GM12878 (cell line): ENCODE results near the gene TOB1. TPM values are rescaled to one million over a fixed set of nuclear protein-coding genes. Genes with fewer than 3 reads are reported as not detected.

Experiments
- ATAC-seq: fragments of 200-7000 bp; cut with Tn5 transposase; 3 replicates; pipeline ENCODE4 v1.9.1; 2020; ENCODE audit warnings: mild to moderate bottlenecking, moderate library complexity
- BruUV-seq: library from RNA; stranded (reverse); fragments of 400-500 nt; replicated peaks from 2 replicates; lab custom pipeline; 2021; lab: Mats Ljungman, UMichigan
- CTCF ChIA-PET: fragments of 300-600 bp; sonication (Branson Sonifier 250); formaldehyde crosslinking; extraction: SDS; loops from one replicate; lab custom pipeline; 2021; ENCODE audit warnings: inconsistent platforms; lab: Yijun Ruan, JAX
- POLR2A ChIA-PET: fragments of 350-600 bp; formaldehyde crosslinking; extraction: SDS; loops from one replicate; lab custom pipeline; 2021; ENCODE audit warnings: inconsistent platforms; lab: Charles Lee
- RAD21 ChIA-PET: fragments of 300-600 bp; sonication (Branson Sonifier 250); formaldehyde crosslinking; loops from one replicate; lab custom pipeline; 2023; ENCODE audit warnings: antibody characterized with exemption; ENCODE audit not compliant: unreplicated experiment; lab: Charles Lee
- SMC1A ChIA-PET: fragments of 300-600 bp; sonication (Branson Sonifier 250); formaldehyde crosslinking; loops from one replicate; lab custom pipeline; 2023; ENCODE audit not compliant: unreplicated experiment, uncharacterized antibody; lab: Charles Lee
- DNase-seq: peaks from one replicate; pipeline ENCODE4 v3.0.0-alpha.2; 2011; ENCODE audit warnings: low read depth, low spot score
- FAIRE-seq: peaks from 3 replicates; lab custom pipeline; 2011; peaks lifted over from hg19 to GRCh38; lab: Jason Lieb, UNC
- H2AFZ ChIP-seq: 2 replicates; pipeline ENCODE4 v1.6.0; 2011; ENCODE audit warnings: low read depth, low read length, control low read depth; ENCODE audit not compliant: control insufficient read depth
- H3K27ac ChIP-seq: 2 replicates; pipeline ENCODE4 v1.5.1; 2011; ENCODE audit warnings: control low read depth; ENCODE audit not compliant: control insufficient read depth, insufficient read depth
- H3K27me3 ChIP-seq, 2 experiments: replicated peaks in 1 of 2; 2 replicates each; pipeline versions ENCODE4 v1.6.0 to v1.6.1; 2011; ENCODE audit warnings: low read length in 1 of 2; ENCODE audit not compliant: control insufficient read depth in 2 of 2, insufficient read depth in 2 of 2
- H3K36me3 ChIP-seq, 2 experiments: 2 replicates each; pipeline ENCODE4 v1.5.1; 2011; ENCODE audit warnings: low read length in 1 of 2; ENCODE audit not compliant: control insufficient read depth in 2 of 2, insufficient read depth in 2 of 2
- H3K4me1 ChIP-seq: 2 replicates; pipeline ENCODE4 v1.6.1; 2011; ENCODE audit warnings: mild to moderate bottlenecking, low read length, moderate library complexity, mixed read lengths; ENCODE audit not compliant: control insufficient read depth, insufficient read depth
- H3K4me2 ChIP-seq: 2 replicates; pipeline ENCODE4 v1.6.0; 2011; ENCODE audit warnings: control low read depth; ENCODE audit not compliant: control insufficient read depth, insufficient read depth
- H3K4me3 ChIP-seq: fragments of 200-600 bp; sonication (generic); 2 replicates; pipeline ENCODE4 v1.5.1; 2016
- H3K79me2 ChIP-seq: 2 replicates; pipeline ENCODE4 v1.6.0; 2011; ENCODE audit warnings: low read length; ENCODE audit not compliant: control insufficient read depth, insufficient read depth
- H3K9ac ChIP-seq: 2 replicates; pipeline ENCODE4 v1.8.0; 2011; ENCODE audit warnings: low read length, control low read depth, mixed read lengths; ENCODE audit not compliant: control insufficient read depth, insufficient read depth
- H3K9me3 ChIP-seq: replicated peaks from 3 replicates; pipeline ENCODE4 v1.5.1; 2011; ENCODE audit warnings: mild to moderate bottlenecking, low read length; ENCODE audit not compliant: control insufficient read depth, insufficient read depth
- H4K20me1 ChIP-seq: 2 replicates; pipeline ENCODE4 v1.6.0; 2011; ENCODE audit not compliant: control insufficient read depth, insufficient read depth
- ATF7 ChIP-seq: fragments of 450-650 bp; IDR thresholded peaks from 2 replicates; pipeline ENCODE4 v1.6.1; 2016; ENCODE audit warnings: low read depth, mild to moderate bottlenecking
- CBX3 ChIP-seq: fragments of 200-600 bp; sonication (generic); IDR thresholded peaks from 2 replicates; pipeline ENCODE4 v1.6.1; 2016; ENCODE audit warnings: low read depth, borderline replicate concordance
- EP300 ChIP-seq, 2 experiments: fragments of 150-350 bp in 1 of 2; IDR thresholded peaks; 2 replicates each; pipeline ENCODE4 v1.6.1; 2011 to 2012; ENCODE audit warnings: low read depth in 2 of 2, low read length in 2 of 2, borderline replicate concordance in 1 of 2, improper control_type of control experiment in 1 of 2, inconsistent platforms in 1 of 2; ENCODE audit not compliant: control insufficient read depth in 1 of 2
- GABPA ChIP-seq: IDR thresholded peaks from 2 replicates; pipeline ENCODE4 v1.6.1; 2014; ENCODE audit warnings: antibody characterized with exemption, low read depth, mild to moderate bottlenecking, inconsistent platforms
- HDAC6 ChIP-seq: fragments of 200-600 bp; sonication (generic); IDR thresholded peaks from one replicate; pipeline ENCODE4 v1.8.0; 2017; ENCODE audit warnings: antibody characterized with exemption; ENCODE audit not compliant: unreplicated experiment
- IKZF2 ChIP-seq, 2 experiments: fragments of 450-650 bp; IDR thresholded peaks; 2 replicates each; pipeline ENCODE4 v1.6.1; 2017; ENCODE audit warnings: mild to moderate bottlenecking in 2 of 2, moderate library complexity in 2 of 2
- IRF4 ChIP-seq: IDR thresholded peaks from 2 replicates; pipeline ENCODE4 v1.6.1; 2011; ENCODE audit warnings: low read depth, low read length
- JUNB ChIP-seq: IDR thresholded peaks from 2 replicates; pipeline ENCODE4 v1.6.1; 2016; ENCODE audit warnings: antibody characterized with exemption, mild to moderate bottlenecking
- MEF2B ChIP-seq: fragments of 450-650 bp; IDR thresholded peaks from 2 replicates; pipeline ENCODE4 v1.6.1; 2018; ENCODE audit warnings: mild to moderate bottlenecking, moderate library complexity; ENCODE audit not compliant: partially characterized antibody, poor library complexity, severe bottlenecking
- NFYA ChIP-seq: IDR thresholded peaks from 2 replicates; pipeline ENCODE4 v1.6.1; 2011; ENCODE audit warnings: low read depth, mild to moderate bottlenecking, low read length, improper control_type of control experiment, borderline replicate concordance
- SMAD1 ChIP-seq: fragments of 450-650 bp; IDR thresholded peaks from 2 replicates; pipeline ENCODE4 v1.6.1; 2018; ENCODE audit warnings: mild to moderate bottlenecking, low read depth; ENCODE audit not compliant: partially characterized antibody
- SMAD5 ChIP-seq: IDR thresholded peaks from 2 replicates; pipeline ENCODE4 v1.6.1; 2016; ENCODE audit warnings: antibody characterized with exemption, low read depth
- STAT3 ChIP-seq: IDR thresholded peaks from 2 replicates; pipeline ENCODE4 v1.6.1; 2011; ENCODE audit warnings: low read depth, low read length, improper control_type of control experiment
- SUPT20H ChIP-seq: IDR thresholded peaks from 2 replicates; pipeline ENCODE4 v1.6.1; 2011; ENCODE audit warnings: low read depth, mild to moderate bottlenecking, low read length, moderate library complexity, borderline replicate concordance; ENCODE audit not compliant: control insufficient read depth
- TAF1 ChIP-seq: IDR thresholded peaks from 2 replicates; pipeline ENCODE4 v1.6.1; 2011; ENCODE audit warnings: mild to moderate bottlenecking, low read depth, low read length, borderline replicate concordance
- ZNF217 ChIP-seq: fragments of 450-650 bp; IDR thresholded peaks from 2 replicates; pipeline ENCODE4 v1.6.1; 2017; ENCODE audit warnings: antibody characterized with exemption, mild to moderate bottlenecking
- ZSCAN29 ChIP-seq: fragments of 450-650 bp; IDR thresholded peaks from 2 replicates; pipeline ENCODE4 v1.6.1; 2017; ENCODE audit warnings: mild to moderate bottlenecking, moderate library complexity
- WGBS: methylation state at CpG from one replicate; pipeline ENCODE4 v1.1.6; 2016; ENCODE audit warnings: low lambda C conversion rate; ENCODE audit not compliant: insufficient replicate concordance, insufficient coverage; ENCODE audit errors: missing lambda C conversion rate; 5-methylcytosine and 5-hydroxymethylcytosine counted together
- in situ Hi-C: fragments of 300-500 bp; cut with MboI; formaldehyde crosslinking; loops from 9 replicates; pipeline ENCODE4 v1.14.3; 2018; ENCODE audit warnings: mixed read lengths
- intact Hi-C: fragments of 100-400 bp; cut with micrococcal nuclease; formaldehyde crosslinking; loops from one replicate; pipeline ENCODE4 v1.14.2; 2022; ENCODE audit not compliant: unreplicated experiment
- polyA plus RNA-seq, 11 experiments: library from polyadenylated mRNA; depleted of rRNA in 4 of 11; unstranded in 6 of 11; stranded (reverse) in 5 of 11; fragments of >200 nt; fragmentation: Nextera tagmentation in 4 of 11; fragmentation: Illumina TruSeq in 1 of 11; extraction: Ambion mirVana in 4 of 11; extraction: Trizol in 1 of 11; gene quantifications; 1 replicate in 1 of 11; 2 replicates in 10 of 11; pipeline versions ENCODE4 v1.2.1 to v1.2.3, GENCODE V29; 2011 to 2016; ENCODE audit warnings: inconsistent platforms in 2 of 11, missing spikeins in 2 of 11, low read depth in 1 of 11
- total RNA-seq, 4 experiments: library from RNA; depleted of rRNA in 3 of 4; stranded (reverse); fragments of >200 nt in 3 of 4; fragmentation: Illumina TruSeq in 1 of 4; extraction: Trizol in 1 of 4; gene quantifications; 2 replicates each; pipeline versions ENCODE4 v1.2.1 to v1.2.3, GENCODE V29; 2013 to 2021
- TF ChIP-seq, protein P1 (sequence below): fragments of 450-650 bp; IDR thresholded peaks from 2 replicates; pipeline ENCODE4 v1.6.1; 2017; ENCODE audit warnings: low read depth, mild to moderate bottlenecking, moderate library complexity

TOB1 gene
- total and polyA plus RNA-seq, 10 of the 15 experiments (the other 5 are each of a cell fraction or from before 2014, with no cell fraction given): 5.0 to 32.4 (median 13.7) TPM

DNA sequence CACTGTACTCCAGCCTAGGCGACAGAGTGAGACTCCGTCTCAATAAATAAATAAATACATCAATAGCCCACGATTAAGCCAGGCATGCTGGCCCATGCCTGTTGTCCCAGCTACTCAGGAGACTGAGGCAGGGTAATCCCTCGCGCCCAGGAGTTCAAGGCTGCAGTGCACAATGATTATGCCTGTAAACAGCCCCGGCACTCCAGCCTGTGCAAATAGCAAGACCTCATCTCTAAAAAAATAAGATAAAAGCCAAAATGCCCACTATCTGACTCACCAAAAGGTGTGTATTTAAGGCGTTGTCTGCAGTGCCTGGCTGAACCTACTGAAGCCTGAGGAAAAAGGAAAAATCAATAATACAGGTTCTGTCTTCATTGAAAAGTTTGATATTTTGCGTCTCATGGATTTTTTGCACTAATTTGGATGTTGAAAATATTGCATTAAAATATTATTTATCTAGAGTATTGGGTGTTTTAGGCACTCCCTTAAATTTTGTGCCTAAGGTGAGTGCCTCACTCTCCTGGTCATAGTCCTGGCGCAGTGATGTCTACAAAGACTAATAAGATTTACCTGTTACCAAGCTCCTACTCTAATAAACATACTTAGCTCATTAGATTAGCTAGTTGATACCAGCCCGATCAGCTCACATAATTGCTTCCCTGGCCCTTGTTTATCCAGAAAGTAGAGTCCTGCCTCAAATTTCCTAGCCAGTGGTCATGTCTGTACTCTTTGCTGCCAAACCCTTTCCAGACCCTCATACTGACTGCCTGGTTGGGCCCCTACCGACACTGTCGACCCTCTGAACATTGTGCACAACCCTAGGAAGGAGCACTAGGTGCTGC lies 24.7 kb upstream of the TOB1 start:
- RAD21 ChIA-PET: no interaction called here
- no peak overlapping the region for H3K4me2 ChIP-seq
- BruUV-seq: no TSS peak

DNA sequence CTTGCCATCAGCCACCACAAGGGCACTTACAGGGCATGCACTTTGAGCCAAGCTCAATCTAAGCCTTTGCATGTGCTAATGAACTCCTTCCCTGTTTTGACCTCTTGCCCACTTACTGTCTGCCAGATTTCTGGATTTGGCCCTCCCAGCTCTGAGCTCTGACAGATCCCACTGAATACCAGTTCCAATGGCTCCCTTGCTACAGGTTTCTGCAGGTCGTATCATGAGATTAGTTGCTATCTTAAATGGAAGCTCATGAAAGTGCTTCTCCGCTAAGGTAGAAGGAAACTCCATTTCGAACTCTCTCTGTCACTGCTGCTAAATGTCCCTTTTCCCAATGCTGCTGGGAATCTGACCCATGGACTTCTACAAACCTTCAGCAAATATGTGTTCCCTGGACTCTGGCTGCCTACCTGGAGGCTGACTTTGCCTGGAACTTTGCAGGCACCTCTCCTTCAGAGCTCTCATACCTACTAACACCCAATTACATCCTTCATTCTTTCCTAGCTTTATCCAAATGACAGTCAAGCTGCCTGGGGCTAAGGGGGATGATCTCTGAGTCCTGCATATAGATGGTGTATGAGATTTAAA lies 23.5 kb upstream of the TOB1 start:
- no peak overlapping the region for H2AFZ ChIP-seq
- peaks cover 2% of the 10 kb centered on the region; the same call in 1 of the 2 replicates for H4K20me1 ChIP-seq
- FAIRE-seq (no peak), DNase-seq (no peak), ATAC-seq (no peak)
- CTCF ChIA-PET: interaction anchor here (1.5 kb wide), 1 partner anchor 36 kb away, joined by 3 read pairs; no protein-coding TSS in a partner anchor
- in situ Hi-C loops: no loop called here
- H3K9me3 ChIP-seq: no peaks in the 10 kb centered on the region
- H3K27me3 ChIP-seq: no peaks in the 10 kb centered on the region
- H3K4me1 ChIP-seq: no peaks in the 10 kb centered on the region
- H3K9ac ChIP-seq: no peak overlapping the region
- H3K4me2 ChIP-seq: no peak overlapping the region
- no peak overlapping the region for H3K27ac ChIP-seq
- WGBS: 41% methylated on average over 3 of the region's 3 CpGs
- RAD21 ChIA-PET: interaction anchor here (0.5 kb wide), 1 partner anchor 33 kb away, joined by 4 read pairs; no protein-coding TSS in a partner anchor
- H3K79me2 ChIP-seq: no peaks in the 10 kb centered on the region
- intact Hi-C loops: no loop called here
- BruUV-seq: no TSS peak
- SMC1A ChIA-PET: interaction anchor here (0.8 to 2.1 kb wide), 2 partner anchors 14 to 26 kb away, joined by 3 to 5 read pairs; no protein-coding TSS in a partner anchor
- POLR2A ChIA-PET: no interaction called here
- H3K36me3 ChIP-seq: no peaks in the 10 kb centered on the region
- no peak overlapping the region for H3K4me3 ChIP-seq
- TF ChIP-seq MEF2B: no peak
- no peak for TF ChIP-seq EP300 (IDR thresholded peaks at IDR 0.05; ENCODE audit: borderline replicate concordance in 1 of 2, control insufficient read depth in 1 of 2, low read depth in 2 of 2, low read length in 2 of 2)
- TF ChIP-seq ZSCAN29: no peak
- no peak for TF ChIP-seq NFYA
- no peak for TF ChIP-seq STAT3
- TF ChIP-seq IKZF2 (IDR thresholded peaks at IDR 0.05): no peak
- TF ChIP-seq GABPA: no peak
- TF ChIP-seq HDAC6: no peak
- TF ChIP-seq IRF4: no peak
- TF ChIP-seq, protein P1, sequence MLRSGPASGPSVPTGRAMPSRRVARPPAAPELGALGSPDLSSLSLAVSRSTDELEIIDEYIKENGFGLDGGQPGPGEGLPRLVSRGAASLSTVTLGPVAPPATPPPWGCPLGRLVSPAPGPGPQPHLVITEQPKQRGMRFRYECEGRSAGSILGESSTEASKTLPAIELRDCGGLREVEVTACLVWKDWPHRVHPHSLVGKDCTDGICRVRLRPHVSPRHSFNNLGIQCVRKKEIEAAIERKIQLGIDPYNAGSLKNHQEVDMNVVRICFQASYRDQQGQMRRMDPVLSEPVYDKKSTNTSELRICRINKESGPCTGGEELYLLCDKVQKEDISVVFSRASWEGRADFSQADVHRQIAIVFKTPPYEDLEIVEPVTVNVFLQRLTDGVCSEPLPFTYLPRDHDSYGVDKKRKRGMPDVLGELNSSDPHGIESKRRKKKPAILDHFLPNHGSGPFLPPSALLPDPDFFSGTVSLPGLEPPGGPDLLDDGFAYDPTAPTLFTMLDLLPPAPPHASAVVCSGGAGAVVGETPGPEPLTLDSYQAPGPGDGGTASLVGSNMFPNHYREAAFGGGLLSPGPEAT: no peak
- no peak for TF ChIP-seq SMAD1
- TF ChIP-seq SMAD5: no peak

More for the DNA sequence above, 24.7 kb upstream of the TOB1 start:
- SMC1A ChIA-PET: no interaction called here
- H3K4me3 ChIP-seq: no peak overlapping the region
- H3K36me3 ChIP-seq: no peaks in the 10 kb centered on the region
- ATAC-seq: no peak
- intact Hi-C loops (no loop called here), in situ Hi-C loops (no loop called here)
- TF ChIP-seq ATF7 (no peak), ZNF217 (no peak), SUPT20H (no peak), CBX3 (no peak), TAF1 (no peak), JUNB (no peak)
- TF ChIP-seq, all 136 proteins: peak for 0
- no peaks in the 10 kb centered on the region for H3K9me3 ChIP-seq
- H3K27me3 ChIP-seq: no peaks in the 10 kb centered on the region
- no peak overlapping the region for H3K9ac ChIP-seq
- CTCF ChIA-PET: interaction anchor here (0.6 to 1.5 kb wide), 2 partner anchors 35 to 799 kb away, joined by 3 read pairs; no protein-coding TSS in a partner anchor
- 0 out of 2 replicates have a peak, but pooled peaks cover 2% of the 10 kb centered on the region for H4K20me1 ChIP-seq
- 41% methylated on average over 12 of the region's 12 CpGs for WGBS
- POLR2A ChIA-PET: no interaction called here
- no peaks in the 10 kb centered on the region for H3K79me2 ChIP-seq
- DNase-seq (no peak), FAIRE-seq (no peak)
- H3K4me1 ChIP-seq: no peaks in the 10 kb centered on the region
- H3K27ac ChIP-seq: no peak overlapping the region
- no peak overlapping the region for H2AFZ ChIP-seq
